GM12878 (cell line): ENCODE measurements around the gene RCN2. TPM values are rescaled to one million over a fixed set of nuclear protein-coding genes. Genes with fewer than 3 reads are reported as not detected.

Experiments
- BACH1 ChIP-seq: fragments of 450-650 bp; IDR thresholded peaks from 2 replicates; pipeline ENCODE4 v1.6.1; 2017; ENCODE audit warnings: mild to moderate bottlenecking, borderline replicate concordance
- CHD2 ChIP-seq: IDR thresholded peaks from 2 replicates; pipeline ENCODE4 v1.6.1; 2011; ENCODE audit warnings: low read depth, low read length, improper control_type of control experiment, borderline replicate concordance
- IKZF1 ChIP-seq: fragments of 450-650 bp; conservative IDR thresholded peaks from 2 replicates; pipeline ENCODE4 v1.6.1; 2017; ENCODE audit warnings: antibody characterized with exemption, mild to moderate bottlenecking
- NFYA ChIP-seq: IDR thresholded peaks from 2 replicates; pipeline ENCODE4 v1.6.1; 2011; ENCODE audit warnings: low read depth, mild to moderate bottlenecking, low read length, improper control_type of control experiment, borderline replicate concordance
- POU2F2 ChIP-seq: IDR thresholded peaks from 3 replicates; pipeline ENCODE4 v1.6.1; 2011; ENCODE audit warnings: low read depth, mild to moderate bottlenecking, low read length, borderline replicate concordance
- RUNX3 ChIP-seq: IDR thresholded peaks from 2 replicates; pipeline ENCODE4 v1.6.1; 2012; ENCODE audit warnings: low read length, inconsistent platforms
- SMARCA5 ChIP-seq: fragments of 450-650 bp; IDR thresholded peaks from 2 replicates; pipeline ENCODE4 v1.6.1; 2017; ENCODE audit warnings: mild to moderate bottlenecking
- SREBF1 ChIP-seq: IDR thresholded peaks from 2 replicates; pipeline ENCODE4 v1.6.1; 2012; ENCODE audit warnings: mild to moderate bottlenecking, low read length
- TCF7 ChIP-seq: IDR thresholded peaks from 2 replicates; pipeline ENCODE4 v1.6.1; 2014; ENCODE audit warnings: antibody characterized with exemption, borderline replicate concordance
- ZNF217 ChIP-seq: fragments of 450-650 bp; IDR thresholded peaks from 2 replicates; pipeline ENCODE4 v1.6.1; 2017; ENCODE audit warnings: antibody characterized with exemption, mild to moderate bottlenecking
- ZNF384 ChIP-seq: IDR thresholded peaks from 2 replicates; pipeline ENCODE4 v1.6.1; 2012; ENCODE audit warnings: low read depth, mild to moderate bottlenecking, low read length, improper control_type of control experiment, borderline replicate concordance
- polyA plus RNA-seq, 11 experiments: library from polyadenylated mRNA; depleted of rRNA in 4 of 11; unstranded in 6 of 11; stranded (reverse) in 5 of 11; fragments of >200 nt; fragmentation: Nextera tagmentation in 4 of 11; fragmentation: Illumina TruSeq in 1 of 11; extraction: Ambion mirVana in 4 of 11; extraction: Trizol in 1 of 11; gene quantifications; 1 replicate in 1 of 11; 2 replicates in 10 of 11; pipeline versions ENCODE4 v1.2.1 to v1.2.3, GENCODE V29; 2011 to 2016; ENCODE audit warnings: inconsistent platforms in 2 of 11, missing spikeins in 2 of 11, low read depth in 1 of 11
- total RNA-seq, 4 experiments: library from RNA; depleted of rRNA in 3 of 4; stranded (reverse); fragments of >200 nt in 3 of 4; fragmentation: Illumina TruSeq in 1 of 4; extraction: Trizol in 1 of 4; gene quantifications; 2 replicates each; pipeline versions ENCODE4 v1.2.1 to v1.2.3, GENCODE V29; 2013 to 2021
- TF ChIP-seq, protein P1 (sequence below): fragments of 450-650 bp; formaldehyde crosslinking; IDR thresholded peaks from 2 replicates; pipeline ENCODE4 v1.4.0; 2022; ENCODE audit warnings: mild to moderate bottlenecking, moderate library complexity
- TF ChIP-seq, protein P2 (sequence below): fragments of 450-650 bp; IDR thresholded peaks from 2 replicates; pipeline ENCODE4 v1.6.1; 2017; ENCODE audit warnings: mild to moderate bottlenecking, low read depth, inconsistent platforms; ENCODE audit not compliant: poor library complexity, severe bottlenecking
- TF ChIP-seq, protein P3 (sequence below): IDR thresholded peaks from 2 replicates; pipeline ENCODE4 v1.6.1; 2012; ENCODE audit warnings: mild to moderate bottlenecking, low read depth, low read length
- TF ChIP-seq, protein P4 (sequence below): fragments of 450-650 bp; IDR thresholded peaks from 2 replicates; pipeline ENCODE4 v1.6.1; 2017; ENCODE audit warnings: mild to moderate bottlenecking, moderate library complexity

RCN2 gene
- total and polyA plus RNA-seq, 10 of the 15 experiments (the other 5 are each of a cell fraction or from before 2014, with no cell fraction given) = 4.9 to 41.0 (median 12.9) TPM

DNA sequence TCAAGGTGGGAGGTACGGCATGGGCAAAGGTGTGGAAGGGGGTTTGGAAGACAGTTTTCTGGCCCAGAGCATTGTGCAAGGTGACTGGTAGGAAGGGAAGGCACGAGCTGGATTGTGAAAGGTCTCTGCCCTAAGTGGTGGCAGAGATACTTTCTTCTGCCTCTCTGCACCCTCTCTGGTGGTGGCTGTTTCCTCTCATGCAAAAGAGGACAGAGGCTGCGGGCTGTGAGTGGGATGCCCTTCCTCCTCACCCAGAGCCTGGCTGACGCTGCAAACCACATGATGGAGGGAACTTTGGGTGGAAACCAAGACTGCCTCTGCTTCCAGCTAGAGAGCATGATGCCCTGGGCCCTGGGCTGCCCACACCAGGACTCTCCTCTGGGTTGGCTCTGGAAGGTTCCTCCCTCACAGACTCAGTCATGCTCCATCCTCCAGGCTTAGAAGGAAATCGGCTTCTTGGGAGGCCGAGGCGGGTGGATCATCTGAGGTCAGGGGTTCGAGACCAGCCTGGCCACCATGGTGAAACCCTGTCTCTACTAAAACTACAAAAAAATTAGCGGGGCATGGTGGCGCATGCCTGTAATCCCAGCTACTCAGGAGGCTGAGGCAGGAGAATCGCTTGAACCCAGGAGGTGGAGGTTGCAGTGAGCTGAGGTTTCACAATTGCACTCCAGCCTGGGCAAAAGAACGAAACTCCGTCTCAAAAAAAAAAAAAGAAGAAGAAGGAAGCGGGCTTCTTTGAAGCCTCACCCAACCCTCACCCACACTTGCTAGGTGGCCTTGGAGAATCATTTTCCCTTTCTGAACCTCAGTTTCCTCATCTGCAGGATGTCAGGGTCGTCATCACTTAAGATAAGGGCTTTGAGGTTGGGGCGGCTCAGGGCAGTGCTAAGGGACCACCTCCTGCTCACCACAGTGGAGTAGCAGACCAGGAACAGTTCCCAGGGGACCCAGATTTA, 71.7 kb downstream of the RCN2 start (continued):
- TF ChIP-seq, protein P1, sequence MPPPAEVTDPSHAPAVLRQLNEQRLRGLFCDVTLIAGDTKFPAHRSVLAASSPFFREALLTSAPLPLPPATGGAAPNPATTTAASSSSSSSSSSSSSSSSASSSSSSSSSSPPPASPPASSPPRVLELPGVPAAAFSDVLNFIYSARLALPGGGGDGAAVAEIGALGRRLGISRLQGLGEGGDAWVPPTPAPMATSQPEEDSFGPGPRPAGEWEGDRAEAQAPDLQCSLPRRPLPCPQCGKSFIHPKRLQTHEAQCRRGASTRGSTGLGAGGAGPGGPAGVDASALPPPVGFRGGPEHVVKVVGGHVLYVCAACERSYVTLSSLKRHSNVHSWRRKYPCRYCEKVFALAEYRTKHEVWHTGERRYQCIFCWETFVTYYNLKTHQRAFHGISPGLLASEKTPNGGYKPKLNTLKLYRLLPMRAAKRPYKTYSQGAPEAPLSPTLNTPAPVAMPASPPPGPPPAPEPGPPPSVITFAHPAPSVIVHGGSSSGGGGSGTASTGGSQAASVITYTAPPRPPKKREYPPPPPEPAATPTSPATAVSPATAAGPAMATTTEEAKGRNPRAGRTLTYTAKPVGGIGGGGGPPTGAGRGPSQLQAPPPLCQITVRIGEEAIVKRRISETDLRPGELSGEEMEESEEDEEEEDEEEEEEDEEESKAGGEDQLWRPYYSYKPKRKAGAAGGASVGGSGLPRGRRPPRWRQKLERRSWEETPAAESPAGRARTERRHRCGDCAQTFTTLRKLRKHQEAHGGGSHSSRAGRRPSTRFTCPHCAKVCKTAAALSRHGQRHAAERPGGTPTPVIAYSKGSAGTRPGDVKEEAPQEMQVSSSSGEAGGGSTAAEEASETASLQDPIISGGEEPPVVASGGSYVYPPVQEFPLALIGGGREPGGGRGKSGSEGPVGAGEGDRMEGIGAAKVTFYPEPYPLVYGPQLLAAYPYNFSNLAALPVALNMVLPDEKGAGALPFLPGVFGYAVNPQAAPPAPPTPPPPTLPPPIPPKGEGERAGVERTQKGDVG (CRISPR knock-in tag) = no peak
- TF ChIP-seq, protein P2, sequence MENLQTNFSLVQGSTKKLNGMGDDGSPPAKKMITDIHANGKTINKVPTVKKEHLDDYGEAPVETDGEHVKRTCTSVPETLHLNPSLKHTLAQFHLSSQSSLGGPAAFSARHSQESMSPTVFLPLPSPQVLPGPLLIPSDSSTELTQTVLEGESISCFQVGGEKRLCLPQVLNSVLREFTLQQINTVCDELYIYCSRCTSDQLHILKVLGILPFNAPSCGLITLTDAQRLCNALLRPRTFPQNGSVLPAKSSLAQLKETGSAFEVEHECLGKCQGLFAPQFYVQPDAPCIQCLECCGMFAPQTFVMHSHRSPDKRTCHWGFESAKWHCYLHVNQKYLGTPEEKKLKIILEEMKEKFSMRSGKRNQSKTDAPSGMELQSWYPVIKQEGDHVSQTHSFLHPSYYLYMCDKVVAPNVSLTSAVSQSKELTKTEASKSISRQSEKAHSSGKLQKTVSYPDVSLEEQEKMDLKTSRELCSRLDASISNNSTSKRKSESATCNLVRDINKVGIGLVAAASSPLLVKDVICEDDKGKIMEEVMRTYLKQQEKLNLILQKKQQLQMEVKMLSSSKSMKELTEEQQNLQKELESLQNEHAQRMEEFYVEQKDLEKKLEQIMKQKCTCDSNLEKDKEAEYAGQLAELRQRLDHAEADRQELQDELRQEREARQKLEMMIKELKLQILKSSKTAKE = no peak
- TF ChIP-seq, protein P3, sequence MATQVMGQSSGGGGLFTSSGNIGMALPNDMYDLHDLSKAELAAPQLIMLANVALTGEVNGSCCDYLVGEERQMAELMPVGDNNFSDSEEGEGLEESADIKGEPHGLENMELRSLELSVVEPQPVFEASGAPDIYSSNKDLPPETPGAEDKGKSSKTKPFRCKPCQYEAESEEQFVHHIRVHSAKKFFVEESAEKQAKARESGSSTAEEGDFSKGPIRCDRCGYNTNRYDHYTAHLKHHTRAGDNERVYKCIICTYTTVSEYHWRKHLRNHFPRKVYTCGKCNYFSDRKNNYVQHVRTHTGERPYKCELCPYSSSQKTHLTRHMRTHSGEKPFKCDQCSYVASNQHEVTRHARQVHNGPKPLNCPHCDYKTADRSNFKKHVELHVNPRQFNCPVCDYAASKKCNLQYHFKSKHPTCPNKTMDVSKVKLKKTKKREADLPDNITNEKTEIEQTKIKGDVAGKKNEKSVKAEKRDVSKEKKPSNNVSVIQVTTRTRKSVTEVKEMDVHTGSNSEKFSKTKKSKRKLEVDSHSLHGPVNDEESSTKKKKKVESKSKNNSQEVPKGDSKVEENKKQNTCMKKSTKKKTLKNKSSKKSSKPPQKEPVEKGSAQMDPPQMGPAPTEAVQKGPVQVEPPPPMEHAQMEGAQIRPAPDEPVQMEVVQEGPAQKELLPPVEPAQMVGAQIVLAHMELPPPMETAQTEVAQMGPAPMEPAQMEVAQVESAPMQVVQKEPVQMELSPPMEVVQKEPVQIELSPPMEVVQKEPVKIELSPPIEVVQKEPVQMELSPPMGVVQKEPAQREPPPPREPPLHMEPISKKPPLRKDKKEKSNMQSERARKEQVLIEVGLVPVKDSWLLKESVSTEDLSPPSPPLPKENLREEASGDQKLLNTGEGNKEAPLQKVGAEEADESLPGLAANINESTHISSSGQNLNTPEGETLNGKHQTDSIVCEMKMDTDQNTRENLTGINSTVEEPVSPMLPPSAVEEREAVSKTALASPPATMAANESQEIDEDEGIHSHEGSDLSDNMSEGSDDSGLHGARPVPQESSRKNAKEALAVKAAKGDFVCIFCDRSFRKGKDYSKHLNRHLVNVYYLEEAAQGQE = no peak
- TF ChIP-seq ZNF217 = peak; percentile 88
- peak; percentile 40; the same call in 1 of the 3 replicates for TF ChIP-seq POU2F2
- TF ChIP-seq NFYA = no peak
- TF ChIP-seq, protein P4, sequence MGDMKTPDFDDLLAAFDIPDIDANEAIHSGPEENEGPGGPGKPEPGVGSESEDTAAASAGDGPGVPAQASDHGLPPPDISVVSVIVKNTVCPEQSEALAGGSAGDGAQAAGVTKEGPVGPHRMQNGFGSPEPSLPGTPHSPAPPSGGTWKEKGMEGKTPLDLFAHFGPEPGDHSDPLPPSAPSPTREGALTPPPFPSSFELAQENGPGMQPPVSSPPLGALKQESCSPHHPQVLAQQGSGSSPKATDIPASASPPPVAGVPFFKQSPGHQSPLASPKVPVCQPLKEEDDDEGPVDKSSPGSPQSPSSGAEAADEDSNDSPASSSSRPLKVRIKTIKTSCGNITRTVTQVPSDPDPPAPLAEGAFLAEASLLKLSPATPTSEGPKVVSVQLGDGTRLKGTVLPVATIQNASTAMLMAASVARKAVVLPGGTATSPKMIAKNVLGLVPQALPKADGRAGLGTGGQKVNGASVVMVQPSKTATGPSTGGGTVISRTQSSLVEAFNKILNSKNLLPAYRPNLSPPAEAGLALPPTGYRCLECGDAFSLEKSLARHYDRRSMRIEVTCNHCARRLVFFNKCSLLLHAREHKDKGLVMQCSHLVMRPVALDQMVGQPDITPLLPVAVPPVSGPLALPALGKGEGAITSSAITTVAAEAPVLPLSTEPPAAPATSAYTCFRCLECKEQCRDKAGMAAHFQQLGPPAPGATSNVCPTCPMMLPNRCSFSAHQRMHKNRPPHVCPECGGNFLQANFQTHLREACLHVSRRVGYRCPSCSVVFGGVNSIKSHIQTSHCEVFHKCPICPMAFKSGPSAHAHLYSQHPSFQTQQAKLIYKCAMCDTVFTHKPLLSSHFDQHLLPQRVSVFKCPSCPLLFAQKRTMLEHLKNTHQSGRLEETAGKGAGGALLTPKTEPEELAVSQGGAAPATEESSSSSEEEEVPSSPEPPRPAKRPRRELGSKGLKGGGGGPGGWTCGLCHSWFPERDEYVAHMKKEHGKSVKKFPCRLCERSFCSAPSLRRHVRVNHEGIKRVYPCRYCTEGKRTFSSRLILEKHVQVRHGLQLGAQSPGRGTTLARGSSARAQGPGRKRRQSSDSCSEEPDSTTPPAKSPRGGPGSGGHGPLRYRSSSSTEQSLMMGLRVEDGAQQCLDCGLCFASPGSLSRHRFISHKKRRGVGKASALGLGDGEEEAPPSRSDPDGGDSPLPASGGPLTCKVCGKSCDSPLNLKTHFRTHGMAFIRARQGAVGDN = peak; percentile 28; the same call in 1 of the 2 replicates
- TF ChIP-seq BACH1 = no peak
- peak; percentile 77 for TF ChIP-seq IKZF1
- peak; percentile 75 for TF ChIP-seq RUNX3
- 0 out of 2 replicates have a peak, but pooled peaks have one; percentile 38 for TF ChIP-seq ZNF384
- TF ChIP-seq CHD2 = 0 out of 2 replicates have a peak, but pooled peaks have one; percentile 16
- TF ChIP-seq SREBF1 = no peak
- no peak for TF ChIP-seq TCF7
- TF ChIP-seq SMARCA5 = peak; percentile 64; the same call in 1 of the 2 replicates
